Epithelial cell of proximal tubule (primary cell): Measurements from ENCODE around the gene BMPR2. TPM values are rescaled to one million over a fixed set of nuclear protein-coding genes. Genes with fewer than 3 reads are reported as not detected.
"Not testable (repeated sequence)": the region's sequence is repeated elsewhere in the genome, so short reads cannot be mapped to it uniquely, and the experiment has no call there.

ENCODE experiments used
- DNase-seq: peaks from one replicate; pipeline ENCODE4 v3.0.0-alpha.2; 2011; ENCODE audit warnings: low read depth
- H3K4me3 ChIP-seq: 2 replicates; pipeline ENCODE4 v1.5.1; 2011; ENCODE audit warnings: low read depth, mild to moderate bottlenecking, low read length
- total RNA-seq: library from RNA; depleted of rRNA; stranded (reverse); fragments of >200 nt; gene quantifications from 2 replicates; pipeline ENCODE4 v1.2.3, GENCODE V29; 2015
- TF ChIP-seq, protein P1 (sequence below): conservative IDR thresholded peaks from 2 replicates; pipeline ENCODE4 v1.5.1; 2012; ENCODE audit warnings: low read depth, mild to moderate bottlenecking, low read length

Gene BMPR2
- total RNA-seq, 1 donor from 2014 or later, result 23.5 TPM

DNA sequence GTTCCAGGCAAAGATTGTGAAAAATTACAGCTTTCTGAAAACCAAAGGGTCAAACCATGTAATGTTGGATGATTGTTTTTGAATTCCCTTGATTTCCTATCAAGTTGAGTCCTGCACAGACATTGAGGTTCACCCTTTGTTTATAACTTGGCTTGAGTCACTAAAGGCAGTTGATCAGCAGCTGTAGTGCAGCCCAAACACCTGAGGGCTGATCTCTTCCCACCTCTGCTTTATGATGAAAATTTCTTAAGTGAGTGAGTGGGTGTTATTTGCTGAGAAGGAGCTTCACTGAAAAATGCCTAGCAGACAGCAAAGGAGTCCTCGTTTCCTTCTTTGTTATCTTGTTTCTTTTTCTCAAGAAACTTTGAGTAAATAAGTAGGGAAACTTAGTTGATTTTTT lies 31.9 kb upstream of the BMPR2 start:
- no peak overlapping the region for H3K4me3 ChIP-seq
- no peak for DNase-seq
- TF ChIP-seq, protein P1, sequence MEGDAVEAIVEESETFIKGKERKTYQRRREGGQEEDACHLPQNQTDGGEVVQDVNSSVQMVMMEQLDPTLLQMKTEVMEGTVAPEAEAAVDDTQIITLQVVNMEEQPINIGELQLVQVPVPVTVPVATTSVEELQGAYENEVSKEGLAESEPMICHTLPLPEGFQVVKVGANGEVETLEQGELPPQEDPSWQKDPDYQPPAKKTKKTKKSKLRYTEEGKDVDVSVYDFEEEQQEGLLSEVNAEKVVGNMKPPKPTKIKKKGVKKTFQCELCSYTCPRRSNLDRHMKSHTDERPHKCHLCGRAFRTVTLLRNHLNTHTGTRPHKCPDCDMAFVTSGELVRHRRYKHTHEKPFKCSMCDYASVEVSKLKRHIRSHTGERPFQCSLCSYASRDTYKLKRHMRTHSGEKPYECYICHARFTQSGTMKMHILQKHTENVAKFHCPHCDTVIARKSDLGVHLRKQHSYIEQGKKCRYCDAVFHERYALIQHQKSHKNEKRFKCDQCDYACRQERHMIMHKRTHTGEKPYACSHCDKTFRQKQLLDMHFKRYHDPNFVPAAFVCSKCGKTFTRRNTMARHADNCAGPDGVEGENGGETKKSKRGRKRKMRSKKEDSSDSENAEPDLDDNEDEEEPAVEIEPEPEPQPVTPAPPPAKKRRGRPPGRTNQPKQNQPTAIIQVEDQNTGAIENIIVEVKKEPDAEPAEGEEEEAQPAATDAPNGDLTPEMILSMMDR, result no peak

DNA sequence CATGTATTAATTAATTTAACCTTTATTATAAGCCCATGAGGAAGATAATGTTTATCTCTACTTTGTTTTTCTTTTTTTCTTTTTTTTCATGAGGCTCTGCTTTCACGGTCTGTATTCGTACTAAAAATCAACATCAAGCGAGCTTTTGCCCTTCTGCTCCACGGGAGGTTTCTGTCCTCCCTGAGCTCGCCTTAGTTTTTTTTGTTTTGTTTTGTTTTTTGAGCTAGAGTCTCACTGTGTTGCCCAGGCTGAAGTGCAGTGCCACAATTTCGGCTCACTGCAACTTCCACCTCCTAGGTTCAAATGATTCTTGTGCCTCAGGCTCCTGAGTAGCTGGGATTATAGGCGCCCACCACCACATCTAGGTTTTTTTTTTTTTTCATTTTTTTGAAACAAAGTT lies 29.9 kb upstream of the BMPR2 start:
- no peak for DNase-seq
- TF ChIP-seq, protein P1, result no peak
- no peak overlapping the region for H3K4me3 ChIP-seq

DNA sequence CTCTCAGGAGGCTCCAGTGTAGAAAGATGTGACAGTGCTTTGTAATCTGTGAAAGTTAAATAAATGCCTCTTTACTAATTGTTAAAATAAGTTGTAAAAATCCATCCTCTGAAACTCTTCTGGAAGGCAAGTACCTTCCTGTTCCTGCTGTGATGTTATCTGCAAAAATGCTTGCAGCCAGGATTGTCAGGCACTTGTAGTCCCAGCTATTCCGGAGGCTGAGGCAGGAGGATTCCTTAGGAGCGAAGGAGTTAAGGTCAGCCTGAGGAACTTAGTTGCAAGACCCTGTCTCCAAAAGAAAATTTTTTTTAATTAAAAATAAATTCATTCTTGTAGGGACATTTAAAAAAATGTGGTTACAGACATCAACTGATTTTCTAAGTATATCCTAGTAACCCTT lies 22.7 kb upstream of the BMPR2 start:
- no peak overlapping the region for H3K4me3 ChIP-seq
- DNase-seq, result no peak
- TF ChIP-seq, protein P1, result no peak

DNA sequence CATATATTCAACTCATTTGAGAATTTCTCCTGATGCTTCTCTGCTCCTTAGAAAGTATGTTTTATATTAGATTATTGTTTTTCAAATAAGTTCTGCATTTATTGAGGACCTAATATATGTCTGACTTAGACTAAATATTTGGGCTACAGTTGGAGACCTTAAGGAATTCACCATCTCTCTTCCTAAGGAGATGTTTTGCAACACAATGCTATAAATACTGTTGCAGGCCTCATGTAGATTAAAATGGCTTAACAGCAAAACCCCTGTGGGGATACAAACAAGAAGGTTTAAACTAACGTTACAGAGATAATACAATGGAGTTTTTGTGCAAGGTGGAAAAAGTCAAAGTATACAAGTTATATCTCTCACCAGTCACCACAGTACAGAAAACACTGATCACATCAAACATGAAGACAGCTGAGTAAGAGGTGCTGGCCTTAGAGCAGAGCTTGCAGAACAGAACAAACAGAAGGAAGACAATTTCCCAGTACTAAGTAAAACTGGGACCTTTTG lies 20.1 kb upstream of the BMPR2 start:
- TF ChIP-seq, protein P1, result no peak
- DNase-seq, result no peak

DNA sequence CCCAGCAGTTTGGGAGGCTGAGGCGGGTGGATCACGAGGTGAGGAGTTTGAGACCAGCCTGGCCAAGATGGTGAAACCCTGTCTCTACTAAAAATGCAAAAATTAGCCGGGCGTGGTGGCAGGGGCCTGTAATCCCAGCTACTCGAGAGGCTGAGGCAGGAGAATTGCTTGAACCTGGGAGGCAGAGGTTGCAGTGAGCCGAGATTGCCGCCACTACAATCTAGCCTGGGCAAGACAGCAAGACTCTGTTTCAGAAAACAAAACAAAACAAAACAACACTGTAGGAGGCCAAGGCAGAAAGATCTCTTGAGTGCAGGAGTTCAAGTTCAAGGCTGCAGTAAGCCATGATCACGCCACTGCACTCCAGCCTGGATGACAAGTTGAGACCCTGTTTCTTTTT lies 17.2 kb upstream of the BMPR2 start:
- DNase-seq, H3K4me3 ChIP-seq: not testable (repeated sequence)

More for the DNA sequence above, 20.1 kb upstream of the BMPR2 start:
- no peak overlapping the region for H3K4me3 ChIP-seq

DNA sequence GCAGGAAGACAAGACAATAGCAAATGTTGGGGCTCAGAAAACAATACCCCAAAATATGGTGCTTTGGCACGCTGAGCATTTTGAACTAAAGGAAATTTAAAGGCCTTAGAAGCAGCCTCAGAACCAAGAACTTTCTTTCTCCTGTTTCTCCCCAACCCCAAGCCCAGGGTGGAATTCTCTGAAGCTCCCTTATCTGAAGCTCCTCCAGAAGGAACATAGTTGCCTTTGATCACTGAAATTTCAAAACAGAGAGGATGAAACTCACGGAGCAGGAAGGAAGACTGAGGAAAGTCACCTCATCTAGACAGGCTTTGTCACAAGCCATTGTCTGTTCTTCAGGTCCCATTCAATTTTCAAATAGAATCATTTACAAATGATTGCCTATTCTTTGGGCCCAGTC lies 15.5 kb upstream of the BMPR2 start:
- TF ChIP-seq, protein P1, result no peak
- H3K4me3 ChIP-seq, result no peak overlapping the region
- no peak for DNase-seq

DNA sequence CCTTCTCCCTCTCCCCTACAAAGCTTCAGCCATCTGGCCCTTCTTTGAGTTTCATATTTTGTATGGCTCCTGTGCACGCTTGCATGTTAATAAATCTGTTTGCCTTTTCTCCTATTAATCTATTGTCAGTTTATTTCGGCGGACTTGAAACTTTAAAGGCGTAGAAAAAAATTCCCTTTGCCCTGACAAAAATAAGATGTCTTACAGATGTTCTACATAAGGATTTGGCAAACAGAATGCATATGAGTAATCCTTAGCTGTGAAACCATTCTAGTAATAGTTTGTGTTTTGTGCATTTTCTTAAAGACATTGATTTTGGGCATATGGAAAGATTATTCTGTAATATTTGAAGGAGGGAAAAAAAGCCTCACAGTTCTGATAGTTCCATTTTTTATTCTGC lies 15.0 kb upstream of the BMPR2 start:
- no peak overlapping the region for H3K4me3 ChIP-seq
- DNase-seq, result no peak
- TF ChIP-seq, protein P1, result no peak

DNA sequence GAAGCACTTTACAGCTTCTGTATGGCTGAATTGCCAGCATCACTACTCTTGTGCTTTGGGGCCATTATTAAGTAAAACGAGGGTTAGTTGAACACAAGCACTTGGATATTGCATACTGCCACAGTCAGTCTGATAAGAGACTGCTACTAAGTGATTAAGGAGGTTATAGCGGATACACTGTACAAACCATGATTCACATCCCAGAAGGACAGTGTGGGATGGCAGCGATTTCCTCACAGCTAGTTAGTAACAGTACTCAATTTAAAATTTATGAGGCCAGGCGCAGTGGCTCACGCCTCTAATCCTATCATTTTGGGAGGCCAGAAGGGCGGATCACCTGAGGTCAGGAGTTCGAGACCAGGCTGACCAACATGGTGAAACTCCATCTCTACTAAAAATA lies 2.6 kb upstream of the BMPR2 start:
- TF ChIP-seq, protein P1, result no peak
- no peak for DNase-seq
- H3K4me3 ChIP-seq, result no peak overlapping the region

DNA sequence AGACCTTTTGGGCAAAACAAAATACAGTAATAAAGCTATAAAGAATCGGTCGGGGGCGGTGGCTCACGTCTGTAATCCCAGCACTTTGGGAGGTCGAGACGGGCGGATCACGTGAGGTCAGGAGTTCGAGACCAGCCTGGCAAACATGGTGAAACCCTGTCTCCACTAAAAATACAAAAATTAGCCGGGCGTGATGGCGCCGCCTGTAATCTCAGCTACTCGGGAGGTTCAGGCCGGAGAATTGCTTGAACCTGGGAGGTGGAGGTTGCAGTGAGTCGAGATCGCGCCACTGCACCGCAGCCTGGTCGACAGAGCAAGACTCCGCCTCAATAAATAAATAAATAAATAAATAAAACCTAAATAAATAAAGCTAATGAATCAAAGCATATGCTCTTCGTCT lies 1.7 kb upstream of the BMPR2 start:
- H3K4me3 ChIP-seq, result peak overlapping the region; percentile 99
- not testable (repeated sequence) for DNase-seq
